Activated CD4-positive, alpha-beta memory T cell treated with anti-CD3 and anti-CD28 coated beads, Interleukin-2, amount 10 ng/mL, durations not matched to agents 7 days and 5 days (primary cell): ENCODE measurements around the gene ZDHHC14. TPM values are rescaled to one million over a fixed set of nuclear protein-coding genes. Genes with fewer than 3 reads are reported as not detected.

ENCODE experiments used
- CTCF ChIA-PET: fragments of 350-600 bp; sonication (Branson Sonifier 250); formaldehyde crosslinking; loops from one replicate; lab custom pipeline; 2021; ENCODE audit warnings: antibody characterized with exemption, inconsistent platforms; lab: Charles Lee
- POLR2A ChIA-PET: fragments of 350-600 bp; sonication (Branson Sonifier 250); formaldehyde crosslinking; loops from one replicate; lab custom pipeline; 2021; ENCODE audit warnings: antibody characterized with exemption; lab: Charles Lee
- DNase-seq: peaks from one replicate; pipeline ENCODE4 v3.0.0-alpha.2; 2020
- H3K27ac Mint-ChIP-seq: one replicate; pipeline ENCODE4 v1.8.0; 2021; ENCODE audit warnings: mild to moderate bottlenecking, mixed read lengths
- H3K27me3 Mint-ChIP-seq: one replicate; pipeline ENCODE4 v1.8.0; 2021; ENCODE audit warnings: mixed read lengths
- H3K36me3 Mint-ChIP-seq: one replicate; pipeline ENCODE4 v1.8.0; 2021; ENCODE audit warnings: low read depth, mixed read lengths
- H3K4me1 Mint-ChIP-seq: one replicate; pipeline ENCODE4 v1.8.0; 2021; ENCODE audit warnings: mixed read lengths
- H3K4me3 Mint-ChIP-seq: one replicate; pipeline ENCODE4 v1.8.0; 2021; ENCODE audit warnings: mild to moderate bottlenecking, mixed read lengths
- H3K9me3 Mint-ChIP-seq: one replicate; pipeline ENCODE4 v1.8.0; 2021; ENCODE audit warnings: mixed read lengths
- total RNA-seq, 2 experiments: library from RNA; stranded (reverse); gene quantifications; one replicate each; pipeline ENCODE4 v1.2.3, GENCODE V29; 2021

Gene ZDHHC14
- total RNA-seq, 2 experiments from 2014 or later, result 8.1 to 8.7 TPM

DNA sequence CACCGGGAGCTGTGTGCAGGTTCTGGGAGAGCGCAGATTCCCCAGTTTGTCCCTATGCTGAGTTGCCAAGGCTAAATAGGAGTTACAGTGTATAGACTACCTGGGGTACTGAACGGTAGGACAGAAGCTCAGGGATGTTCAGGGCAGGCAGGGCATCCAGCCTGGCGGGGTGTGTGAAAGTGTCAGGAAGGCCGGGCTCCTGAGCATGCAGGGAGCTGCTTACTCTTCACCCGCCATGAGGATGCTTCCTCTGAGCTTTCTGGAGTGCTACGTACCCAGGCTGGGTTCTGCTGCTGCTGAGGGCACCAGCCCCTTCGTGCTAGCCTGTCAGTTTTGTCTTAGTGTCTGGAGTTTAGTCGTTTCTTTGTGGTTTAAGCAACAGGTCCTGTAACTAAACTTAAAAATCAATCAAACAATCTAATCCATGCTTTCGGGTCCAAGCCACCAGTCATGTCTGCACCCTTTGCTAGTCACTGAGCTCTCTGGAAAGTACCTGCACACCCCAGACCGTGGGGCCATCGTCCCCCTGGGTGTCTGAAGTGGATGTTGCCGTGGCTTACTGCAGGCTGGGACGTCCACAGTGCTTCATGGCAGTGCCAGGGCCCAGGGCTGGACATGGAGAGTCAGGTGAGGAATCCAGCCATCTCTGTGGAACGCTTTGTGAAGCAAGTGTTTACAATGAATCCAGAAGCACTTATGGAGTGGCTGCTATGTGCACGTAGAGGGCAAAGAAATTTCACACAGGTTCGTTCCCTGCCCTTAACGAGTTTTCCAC is 221.7 kb downstream of the ZDHHC14 start:
- no peaks in the 10 kb centered on the region for H3K9me3 Mint-ChIP-seq
- ChIA-PET POLR2A (no interaction called here), CTCF (no interaction called here)

DNA sequence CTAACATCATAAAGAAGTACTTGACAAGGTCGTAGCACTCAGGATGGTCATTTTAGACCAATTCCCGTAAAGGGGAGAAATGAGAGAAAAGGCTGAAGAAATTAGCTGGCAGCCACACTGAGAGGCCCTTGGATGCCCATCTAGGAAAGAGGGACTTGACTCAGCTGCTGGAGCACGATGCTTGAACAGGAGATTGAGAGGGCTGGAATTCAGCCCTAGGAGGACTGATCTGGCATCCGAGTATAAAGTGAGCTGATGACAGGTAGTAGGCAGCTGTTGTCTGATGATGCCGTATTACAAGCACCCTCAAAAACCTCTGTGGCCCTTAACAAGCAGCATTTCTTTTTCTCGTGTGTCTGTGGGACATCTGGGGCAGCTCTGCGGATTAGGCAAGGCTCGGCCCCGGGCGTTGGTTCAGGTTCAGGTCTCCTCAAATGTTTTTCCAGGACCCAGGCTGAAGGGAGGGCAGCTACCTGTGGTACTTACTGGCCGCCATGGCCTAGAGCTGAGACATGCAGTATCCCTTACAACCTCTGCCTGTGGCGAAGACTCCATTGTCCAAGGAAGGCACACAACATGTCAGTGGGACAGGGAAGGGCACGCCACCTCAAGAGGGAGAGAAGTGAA is 222.4 kb downstream of the ZDHHC14 start:
- Mint-ChIP-seq H3K36me3 (no peaks in the 10 kb centered on the region), H3K27ac (no peak overlapping the region), H3K27me3 (peaks cover 2% of the 10 kb centered on the region), H3K9me3 (no peaks in the 10 kb centered on the region), H3K4me3 (no peak overlapping the region), H3K4me1 (no peaks in the 10 kb centered on the region)
- ChIA-PET CTCF (no interaction called here), POLR2A (no interaction called here)
- DNase-seq, result no peak

More for the DNA sequence above, 221.7 kb downstream of the ZDHHC14 start:
- H3K4me1 Mint-ChIP-seq, result peaks cover 2% of the 10 kb centered on the region
- DNase-seq, result no peak
- H3K36me3 Mint-ChIP-seq, result no peaks in the 10 kb centered on the region
- peaks cover 2% of the 10 kb centered on the region for H3K27me3 Mint-ChIP-seq
- no peak overlapping the region for H3K4me3 Mint-ChIP-seq
- H3K27ac Mint-ChIP-seq, result no peak overlapping the region

DNA sequence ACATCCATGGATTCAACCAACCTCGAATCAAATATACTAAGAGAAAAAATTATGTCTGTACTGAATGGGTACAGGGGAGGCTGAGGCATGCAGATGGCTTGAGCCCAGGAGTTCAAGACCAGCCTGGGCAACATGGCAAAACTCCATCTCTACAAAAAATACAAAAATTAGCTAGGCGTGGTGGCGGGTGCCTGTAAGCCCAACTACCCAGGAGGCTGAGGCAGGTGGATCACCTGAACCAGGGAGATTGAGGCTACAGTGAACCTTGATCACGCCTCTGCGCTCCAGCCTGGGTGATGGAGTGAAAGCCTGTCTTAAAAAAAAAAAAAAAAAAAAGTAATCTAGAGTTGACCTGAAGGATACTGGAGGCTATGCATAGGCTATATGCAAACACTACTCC is 223.0 kb downstream of the ZDHHC14 start:
- peaks cover 2% of the 10 kb centered on the region for H3K27me3 Mint-ChIP-seq
- no peaks in the 10 kb centered on the region for H3K4me1 Mint-ChIP-seq
- no peak overlapping the region for H3K27ac Mint-ChIP-seq
- POLR2A ChIA-PET, result no interaction called here
- H3K4me3 Mint-ChIP-seq, result no peak overlapping the region
- CTCF ChIA-PET, result no interaction called here
- H3K36me3 Mint-ChIP-seq, result no peaks in the 10 kb centered on the region
- H3K9me3 Mint-ChIP-seq, result no peaks in the 10 kb centered on the region
- DNase-seq, result no peak

DNA sequence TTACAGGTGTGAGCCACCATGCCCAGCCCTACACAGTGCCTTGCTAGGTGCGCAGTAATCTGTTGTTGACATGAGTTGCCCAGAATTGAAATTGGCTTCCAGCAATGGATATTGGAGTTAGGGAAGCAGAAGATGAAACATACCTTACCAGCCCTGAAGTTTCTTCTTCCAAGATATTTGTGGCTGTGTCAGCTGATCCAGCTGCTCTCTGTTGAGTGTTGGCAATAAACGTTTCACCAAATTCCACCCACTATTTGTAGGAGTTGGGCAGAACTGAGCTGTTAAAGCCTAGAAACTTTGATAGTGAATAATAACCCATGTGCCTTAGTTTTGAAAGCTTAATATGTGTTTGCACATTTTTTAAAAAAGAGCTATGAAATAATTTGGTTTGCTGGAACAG is 223.8 kb downstream of the ZDHHC14 start:
- DNase-seq, result no peak
- Mint-ChIP-seq H3K27me3 (peaks cover 2% of the 10 kb centered on the region), H3K9me3 (no peaks in the 10 kb centered on the region), H3K4me1 (no peaks in the 10 kb centered on the region), H3K4me3 (no peak overlapping the region), H3K36me3 (no peaks in the 10 kb centered on the region), H3K27ac (no peak overlapping the region)
- ChIA-PET POLR2A (no interaction called here), CTCF (interaction anchor here (0.7 kb wide), 1 partner anchor 9 kb away, joined by 3 read pairs; no protein-coding TSS in a partner anchor)

DNA sequence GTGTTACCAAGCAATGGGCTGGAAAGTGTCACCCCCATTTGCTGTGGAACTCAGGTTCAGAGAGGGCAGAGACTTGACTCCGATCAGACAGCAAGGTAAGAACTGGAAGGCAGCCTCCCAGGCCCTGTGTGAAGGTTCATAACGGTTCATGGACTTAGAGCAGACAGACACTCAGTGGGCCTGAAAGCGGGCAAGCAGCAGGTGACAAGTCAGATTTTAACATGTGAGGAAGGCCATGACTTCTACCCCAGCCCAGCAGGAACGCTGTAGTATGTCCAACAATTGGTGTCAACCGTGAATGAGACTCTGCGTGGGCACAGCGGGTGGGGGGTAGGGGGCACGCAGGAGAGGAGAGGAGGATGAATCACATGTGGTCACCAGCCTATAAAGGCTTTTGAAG is 224.5 kb downstream of the ZDHHC14 start:
- H3K27ac Mint-ChIP-seq, result no peak overlapping the region
- DNase-seq, result no peak
- ChIA-PET CTCF (interaction anchor here (0.7 kb wide), 1 partner anchor 9 kb away, joined by 3 read pairs; no protein-coding TSS in a partner anchor), POLR2A (no interaction called here)
- peaks cover 2% of the 10 kb centered on the region for H3K27me3 Mint-ChIP-seq
- no peaks in the 10 kb centered on the region for H3K9me3 Mint-ChIP-seq
- no peaks in the 10 kb centered on the region for H3K36me3 Mint-ChIP-seq
- H3K4me3 Mint-ChIP-seq, result no peak overlapping the region
- H3K4me1 Mint-ChIP-seq, result no peaks in the 10 kb centered on the region

DNA sequence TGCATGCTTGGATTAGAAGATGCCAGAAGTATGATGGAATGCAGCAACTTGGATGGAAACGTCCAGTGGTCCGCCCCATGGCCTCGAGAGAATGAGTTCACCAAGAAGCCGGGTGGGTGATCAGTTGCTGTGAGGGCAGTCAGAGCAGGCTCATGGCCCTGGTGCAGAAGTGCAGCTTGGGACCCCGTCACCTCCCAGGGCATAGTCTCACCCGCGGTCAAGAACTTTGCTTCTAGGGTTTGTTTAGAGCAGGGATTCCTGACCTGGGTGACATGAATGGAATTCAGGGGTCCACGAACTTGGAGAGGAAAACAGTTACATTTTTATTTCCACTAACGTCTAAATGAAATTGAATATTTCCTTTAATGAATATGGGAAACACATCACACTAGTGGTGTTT is 225.5 kb downstream of the ZDHHC14 start:
- POLR2A ChIA-PET, result no interaction called here
- peaks cover 2% of the 10 kb centered on the region for H3K27me3 Mint-ChIP-seq
- no peaks in the 10 kb centered on the region for H3K4me1 Mint-ChIP-seq
- H3K36me3 Mint-ChIP-seq, result no peaks in the 10 kb centered on the region
- no peak for DNase-seq
- H3K4me3 Mint-ChIP-seq, result no peak overlapping the region
- no peaks in the 10 kb centered on the region for H3K9me3 Mint-ChIP-seq
- CTCF ChIA-PET, result interaction anchor here (1.1 kb wide), 1 partner anchor 10 kb away, joined by 3 read pairs; no protein-coding TSS in a partner anchor
- H3K27ac Mint-ChIP-seq, result no peak overlapping the region

DNA sequence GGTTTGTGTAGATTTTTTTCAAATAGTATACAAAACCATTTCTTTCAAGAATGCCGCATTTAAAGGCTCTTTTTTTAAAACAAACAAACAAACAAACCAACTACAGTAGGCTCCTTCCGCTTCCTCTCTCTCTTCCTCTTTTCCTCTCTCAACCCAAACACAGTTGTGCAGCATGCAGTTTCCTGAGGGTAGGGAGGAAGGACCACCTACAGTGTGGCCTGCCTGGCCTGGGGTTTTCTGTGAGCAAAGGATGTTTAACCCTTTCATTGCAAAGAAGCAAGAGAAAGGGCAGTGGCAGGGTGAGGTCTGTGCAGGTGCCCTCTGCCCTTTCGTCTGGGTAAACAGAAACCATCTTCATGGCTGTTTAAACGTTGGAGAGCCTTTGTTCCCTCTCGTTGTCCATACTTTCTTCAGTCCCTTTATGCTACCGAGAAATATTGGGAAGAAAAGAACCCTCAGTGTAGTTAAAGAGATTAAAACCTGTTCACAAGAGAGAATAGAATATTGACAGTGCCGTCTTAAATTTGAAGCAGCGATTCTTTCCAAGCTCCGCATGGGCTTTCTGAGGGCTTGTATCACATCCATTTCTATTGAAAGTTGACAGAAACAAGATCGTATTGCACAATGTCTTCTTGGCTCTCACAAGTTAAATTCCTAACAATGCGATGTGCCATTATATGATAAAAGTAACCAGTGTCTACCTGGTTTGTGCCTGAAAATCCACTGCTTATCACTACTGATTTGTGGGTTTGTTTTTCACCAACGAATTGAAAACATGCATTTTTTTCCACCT is 226.5 kb downstream of the ZDHHC14 start:
- Mint-ChIP-seq H3K36me3 (no peaks in the 10 kb centered on the region), H3K4me3 (no peak overlapping the region), H3K9me3 (no peaks in the 10 kb centered on the region), H3K4me1 (no peaks in the 10 kb centered on the region), H3K27ac (no peak overlapping the region), H3K27me3 (peaks cover 2% of the 10 kb centered on the region)
- POLR2A ChIA-PET, result no interaction called here
- CTCF ChIA-PET, result no interaction called here
- no peak for DNase-seq

DNA sequence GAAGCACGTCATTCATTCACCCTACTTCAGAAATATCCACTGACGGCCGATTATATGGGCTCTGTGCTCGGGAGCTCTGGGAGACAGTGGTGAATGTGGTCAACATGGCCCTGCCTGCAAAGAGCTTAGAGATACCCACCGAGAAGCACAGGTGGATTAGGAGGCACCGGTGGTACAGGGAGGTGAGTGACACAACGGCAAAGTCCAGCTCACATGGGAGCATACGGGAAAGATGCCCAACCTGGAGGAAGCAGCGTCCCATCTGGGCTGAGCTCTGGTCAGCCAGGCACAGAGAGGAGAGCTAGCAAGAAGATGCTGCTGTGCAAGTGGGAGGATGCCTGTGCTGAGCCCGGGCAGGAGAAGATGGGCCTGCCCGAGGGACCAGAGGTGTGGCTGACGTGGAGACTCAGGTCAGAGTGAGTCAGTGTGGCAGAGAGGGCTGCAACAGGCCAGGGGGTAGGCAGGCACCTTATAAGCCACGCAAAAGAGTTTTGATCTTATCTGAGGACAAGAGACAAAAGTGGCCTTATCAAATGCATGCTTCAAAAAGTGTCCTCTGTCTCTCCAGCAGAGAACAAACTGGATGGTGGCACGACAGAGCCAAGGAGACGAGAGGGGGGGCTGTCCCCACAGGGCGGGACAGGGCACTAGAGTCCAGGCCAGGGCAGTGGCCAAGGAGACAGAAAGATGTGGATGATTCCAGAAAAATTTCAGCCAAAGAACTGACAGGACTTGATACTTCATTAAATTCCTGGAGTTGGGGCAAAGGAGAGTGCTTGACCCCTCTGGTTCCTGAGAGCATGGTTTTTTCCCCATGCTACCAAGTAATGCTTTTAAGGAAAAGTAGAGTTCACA is 227.5 kb downstream of the ZDHHC14 start:
- DNase-seq, result no peak
- H3K4me3 Mint-ChIP-seq, result no peak overlapping the region
- CTCF ChIA-PET, result no interaction called here
- no peak overlapping the region for H3K27ac Mint-ChIP-seq
- H3K36me3 Mint-ChIP-seq, result no peaks in the 10 kb centered on the region
- H3K27me3 Mint-ChIP-seq, result peaks cover 2% of the 10 kb centered on the region
- peaks cover 4% of the 10 kb centered on the region for H3K4me1 Mint-ChIP-seq
- POLR2A ChIA-PET, result no interaction called here
- H3K9me3 Mint-ChIP-seq, result no peaks in the 10 kb centered on the region

DNA sequence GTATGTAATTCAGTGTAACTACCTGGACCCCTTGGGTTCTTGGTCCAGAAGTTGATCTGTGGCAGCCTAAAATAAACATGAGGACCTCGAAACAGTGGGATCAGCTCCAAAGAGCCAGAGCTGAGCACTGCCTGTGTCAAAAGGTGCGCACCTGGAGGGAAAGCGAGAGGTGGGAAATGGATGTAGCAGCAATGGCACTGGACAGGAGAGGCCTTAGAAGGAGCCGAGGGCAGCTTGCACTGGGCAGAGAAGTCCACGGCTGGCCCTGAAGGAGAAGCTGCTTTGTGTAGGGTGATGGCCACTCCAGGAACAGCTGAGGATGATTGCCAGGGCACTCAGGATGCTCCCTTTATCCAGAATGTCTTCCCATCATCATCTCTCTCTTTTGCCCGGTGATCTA is 228.1 kb downstream of the ZDHHC14 start:
- Mint-ChIP-seq H3K4me3 (no peak overlapping the region), H3K27ac (no peak overlapping the region), H3K36me3 (no peaks in the 10 kb centered on the region), H3K4me1 (peaks cover 4% of the 10 kb centered on the region), H3K27me3 (peaks cover 2% of the 10 kb centered on the region), H3K9me3 (no peaks in the 10 kb centered on the region)
- ChIA-PET CTCF (interaction anchor here (0.8 kb wide), 1 partner anchor 12 kb away, joined by 3 read pairs; no protein-coding TSS in a partner anchor), POLR2A (no interaction called here)
- no peak for DNase-seq

DNA sequence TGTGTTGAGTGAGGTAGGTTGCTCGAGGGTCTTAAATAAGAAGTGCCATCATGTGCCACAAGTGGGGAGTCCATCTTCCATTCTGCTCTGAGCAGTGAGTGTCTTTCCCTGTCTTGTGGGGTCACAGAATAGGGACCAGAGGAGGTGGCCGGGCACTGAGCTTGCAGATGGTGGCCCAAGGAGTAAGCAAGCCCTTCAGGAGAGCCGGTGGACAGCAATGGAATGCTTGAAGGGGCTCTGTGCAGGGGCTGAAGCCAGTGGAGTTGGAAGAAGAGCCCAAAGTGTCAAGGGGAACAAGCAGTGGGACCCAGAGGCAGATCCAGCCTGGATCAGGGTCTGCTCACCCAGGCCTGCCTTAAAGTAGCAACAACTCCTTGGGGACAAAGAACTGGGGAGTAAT is 228.6 kb downstream of the ZDHHC14 start:
- ChIA-PET POLR2A (no interaction called here), CTCF (interaction anchor here (0.8 kb wide), 1 partner anchor 12 kb away, joined by 3 read pairs; no protein-coding TSS in a partner anchor)
- no peak overlapping the region for H3K4me3 Mint-ChIP-seq
- DNase-seq, result no peak
- no peaks in the 10 kb centered on the region for H3K36me3 Mint-ChIP-seq
- no peak overlapping the region for H3K27ac Mint-ChIP-seq
- peaks cover 2% of the 10 kb centered on the region for H3K27me3 Mint-ChIP-seq
- peaks cover 5% of the 10 kb centered on the region for H3K4me1 Mint-ChIP-seq
- H3K9me3 Mint-ChIP-seq, result no peaks in the 10 kb centered on the region

DNA sequence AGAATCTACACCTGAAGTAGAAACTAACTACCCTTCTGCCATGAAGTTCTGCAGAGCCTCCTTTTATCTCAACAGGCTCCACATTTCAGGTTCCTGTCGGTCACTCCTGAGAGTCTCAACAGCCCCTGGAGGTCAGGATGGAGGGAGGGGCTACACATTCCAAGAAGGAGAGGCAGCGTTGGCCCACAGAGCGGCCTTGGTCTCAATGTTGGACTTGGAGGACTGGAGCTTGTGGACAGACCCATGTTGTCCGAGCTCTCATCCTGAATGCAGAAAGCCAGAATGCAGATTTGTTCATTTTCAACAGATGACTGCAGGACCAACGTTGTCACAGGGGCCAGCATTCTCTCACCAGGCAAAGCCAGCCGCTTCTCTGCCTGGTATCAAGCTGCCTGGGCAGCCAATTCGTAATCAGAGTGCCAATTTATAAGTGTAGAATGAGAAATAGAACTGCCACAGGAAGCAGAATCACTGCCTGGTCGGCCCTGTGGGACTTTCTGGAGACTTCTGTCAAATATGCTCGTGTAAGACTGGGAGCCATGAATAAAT is 229.5 kb downstream of the ZDHHC14 start:
- ChIA-PET POLR2A (no interaction called here), CTCF (no interaction called here)
- Mint-ChIP-seq H3K9me3 (no peaks in the 10 kb centered on the region), H3K4me1 (peaks cover 5% of the 10 kb centered on the region), H3K27me3 (peaks cover 2% of the 10 kb centered on the region), H3K4me3 (no peak overlapping the region), H3K36me3 (no peaks in the 10 kb centered on the region), H3K27ac (no peak overlapping the region)
- no peak for DNase-seq

DNA sequence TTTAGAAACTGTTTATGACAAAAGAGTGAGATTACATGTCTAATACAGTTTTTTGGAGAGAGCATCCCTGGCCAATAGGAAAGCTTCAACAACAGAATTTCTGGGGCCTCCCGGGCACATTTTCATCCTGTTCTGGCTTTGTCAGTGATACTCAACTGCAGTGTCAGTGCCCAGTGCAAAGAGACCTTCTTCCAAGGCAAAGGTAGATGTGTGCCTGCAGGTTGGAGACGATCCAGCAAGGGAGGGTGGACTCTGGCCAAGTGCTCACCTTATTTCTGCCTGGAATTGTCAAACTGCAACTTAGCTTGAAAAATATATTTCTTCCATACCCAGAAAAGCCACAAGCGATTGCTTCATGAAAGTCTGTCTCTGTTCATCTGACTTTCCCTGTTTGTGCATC is 230.4 kb downstream of the ZDHHC14 start:
- no peaks in the 10 kb centered on the region for H3K36me3 Mint-ChIP-seq
- no peak overlapping the region for H3K27ac Mint-ChIP-seq
- DNase-seq, result no peak
- POLR2A ChIA-PET, result interaction anchor here (0.9 kb wide), 1 partner anchor 288 kb away, joined by 3 read pairs; the partner anchor contains the start of gene TMEM242
- peaks cover 2% of the 10 kb centered on the region for H3K27me3 Mint-ChIP-seq
- no peak overlapping the region for H3K4me3 Mint-ChIP-seq
- CTCF ChIA-PET, result no interaction called here
- H3K4me1 Mint-ChIP-seq, result peaks cover 5% of the 10 kb centered on the region
- H3K9me3 Mint-ChIP-seq, result no peaks in the 10 kb centered on the region
